Kidney epithelial cell (primary cell): ENCODE results near the gene HBA2. TPM values are rescaled to one million over a fixed set of nuclear protein-coding genes. Genes with fewer than 3 reads are reported as not detected.
A peak's percentile ranks its signal among the peaks of the same experiment; 100 is the strongest.
"Not testable (repeated sequence)": the region's sequence is repeated elsewhere in the genome, so short reads cannot be mapped to it uniquely, and the experiment has no call there.

Experiments used
- DNase-seq: peaks from one replicate; pipeline ENCODE4 v3.0.0-alpha.2; 2010; ENCODE audit warnings: low read depth
- H3K27me3 ChIP-seq: 2 replicates; pipeline ENCODE4 v1.6.0; 2011; ENCODE audit warnings: low read length; ENCODE audit not compliant: control insufficient read depth, insufficient read depth
- H3K36me3 ChIP-seq: 2 replicates; pipeline ENCODE4 v1.5.1; 2011; ENCODE audit warnings: low read length; ENCODE audit not compliant: control insufficient read depth, insufficient read depth
- H3K4me3 ChIP-seq: 2 replicates; pipeline ENCODE4 v1.5.1; 2011; ENCODE audit warnings: low read depth, mild to moderate bottlenecking, control low read depth, low read length
- CTCF ChIP-seq: IDR thresholded peaks from 2 replicates; pipeline ENCODE4 v1.5.1; 2011; ENCODE audit warnings: mild to moderate bottlenecking, moderate library complexity, low read length, control low read depth, inconsistent platforms; ENCODE audit not compliant: insufficient read depth, poor library complexity, severe bottlenecking
- total RNA-seq: library from RNA; depleted of rRNA; stranded (reverse); fragments of >200 nt; gene quantifications from 2 replicates; pipeline ENCODE4 v1.2.3, GENCODE V29; 2015

Gene HBA2
- total RNA-seq, 1 donor from 2014 or later, result not detected

DNA sequence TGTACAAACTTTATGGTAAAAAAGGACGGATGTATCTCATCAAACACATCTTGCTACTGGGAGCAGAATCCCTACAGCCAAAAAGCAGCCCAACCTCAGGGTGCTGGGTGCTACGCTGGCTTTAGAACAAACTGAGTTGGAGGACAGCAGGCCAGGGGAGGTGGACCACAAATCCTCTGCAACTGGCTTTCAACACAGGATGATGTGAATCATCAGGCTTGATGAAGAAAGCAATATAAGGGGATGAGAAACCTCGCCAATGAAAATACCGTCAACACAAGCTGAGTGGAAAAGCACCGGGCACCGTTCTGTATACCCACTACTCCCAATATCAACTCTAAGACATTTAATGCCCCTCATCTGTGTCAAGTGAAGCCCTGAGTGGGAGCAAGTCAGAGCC, 21.8 kb downstream of the HBA2 start:
- DNase-seq, result no peak
- no peak for TF ChIP-seq CTCF
- H3K4me3 ChIP-seq, result no peak overlapping the region
- peaks cover 7% of the 10 kb centered on the region for H3K36me3 ChIP-seq
- no peaks in the 10 kb centered on the region for H3K27me3 ChIP-seq

GRCh38 chr16:200388-200787, 27.7 kb downstream of the HBA2 start:
- peaks cover 3% of the 10 kb centered on the region for H3K36me3 ChIP-seq
- TF ChIP-seq CTCF, result no peak
- peak; percentile 38 for DNase-seq
- H3K4me3 ChIP-seq, result no peak overlapping the region
- no peaks in the 10 kb centered on the region for H3K27me3 ChIP-seq

- H3K36me3 ChIP-seq, result peaks cover 1% of the 10 kb centered on the region
- no peaks in the 10 kb centered on the region for H3K27me3 ChIP-seq
- no peak for DNase-seq
- no peak for TF ChIP-seq CTCF
- H3K4me3 ChIP-seq, result no peak overlapping the region
These were observed 30.6 kb downstream of the HBA2 start for GRCh38 chr16:203246-203645.

- H3K36me3 ChIP-seq, H3K27me3 ChIP-seq, DNase-seq, H3K4me3 ChIP-seq: not testable (repeated sequence)
These were observed 31.4 kb downstream of the HBA2 start for GRCh38 chr16:204046-204445.

DNA sequence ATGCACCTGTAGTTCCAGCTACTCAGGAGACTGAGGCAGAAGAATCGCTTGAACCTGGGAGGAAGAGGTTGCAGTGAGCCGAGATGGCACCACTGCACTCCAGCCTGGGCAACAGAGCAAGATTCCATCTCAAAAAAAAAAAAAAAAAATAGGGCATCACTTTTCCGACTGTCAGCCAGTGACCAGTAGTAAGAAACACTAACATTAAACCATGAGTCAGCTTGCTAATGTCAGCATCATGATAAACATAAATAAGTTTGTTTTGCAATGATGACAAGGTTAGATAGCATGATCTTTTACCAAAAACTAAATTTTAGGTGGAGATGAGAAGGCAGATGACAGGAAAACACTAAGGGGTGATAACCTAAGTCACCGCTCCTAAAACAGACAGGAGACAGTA, 36.7 kb downstream of the HBA2 start:
- not testable (repeated sequence) for H3K4me3 ChIP-seq, H3K36me3 ChIP-seq

DNA sequence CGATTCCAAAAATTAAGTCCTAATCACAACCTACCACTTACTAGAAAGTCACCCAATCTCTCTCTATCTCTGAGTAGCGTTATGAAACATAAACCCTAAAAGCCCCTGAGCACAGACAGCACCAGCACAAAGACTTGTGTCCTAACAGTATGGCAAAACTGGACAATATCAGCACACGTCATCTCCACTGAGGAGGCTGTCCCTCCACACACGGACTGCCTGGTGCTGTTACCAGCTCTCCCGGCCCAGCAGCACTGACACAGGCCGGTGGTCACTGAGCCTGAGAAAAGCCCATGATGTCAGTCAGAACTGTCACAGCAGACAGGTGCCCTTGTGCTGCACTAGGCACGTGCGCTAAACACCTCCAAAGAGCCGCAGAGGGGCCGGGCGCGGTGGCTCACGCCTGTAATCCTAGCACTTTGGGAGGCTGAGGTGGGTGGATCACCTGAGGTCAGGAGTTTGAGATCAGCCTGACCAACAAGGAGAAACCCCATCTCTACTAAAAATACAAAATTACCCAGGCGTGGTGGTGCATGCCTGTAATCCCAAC, 39.0 kb downstream of the HBA2 start:
- H3K36me3 ChIP-seq, DNase-seq, H3K4me3 ChIP-seq, H3K27me3 ChIP-seq: not testable (repeated sequence)

More for the DNA sequence above, 36.7 kb downstream of the HBA2 start:
- not testable (repeated sequence) for DNase-seq, H3K27me3 ChIP-seq

GRCh38 chr16:212999-213398, 40.3 kb downstream of the HBA2 start:
- Histone ChIP-seq H3K36me3 (peaks cover 1% of the 10 kb centered on the region), H3K4me3 (no peak overlapping the region), H3K27me3 (no peaks in the 10 kb centered on the region)
- no peak for TF ChIP-seq CTCF
- DNase-seq, result no peak
